ENCODE measurements around the gene ARL17B.

DNA sequence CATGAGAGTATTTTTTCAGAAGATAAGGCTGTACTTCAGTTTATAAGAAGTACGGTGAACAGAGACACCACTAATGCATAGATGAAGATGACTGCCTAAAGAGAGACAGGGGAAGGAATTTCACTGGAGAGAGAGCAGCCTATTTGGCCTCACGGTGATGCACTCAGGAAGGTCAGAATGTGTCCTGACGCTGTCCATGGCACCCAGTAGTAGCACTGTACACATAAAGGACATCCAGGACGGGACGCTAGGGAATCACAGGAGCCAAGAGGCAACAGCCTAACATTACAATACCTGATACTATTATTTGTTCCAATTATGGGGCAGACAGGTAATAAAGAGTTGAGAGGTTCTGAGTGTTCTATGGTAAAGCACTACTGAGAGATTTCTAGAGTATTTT is 91.5 kb downstream of the ARL17B start:
- TF ChIP-seq, protein P1, sequence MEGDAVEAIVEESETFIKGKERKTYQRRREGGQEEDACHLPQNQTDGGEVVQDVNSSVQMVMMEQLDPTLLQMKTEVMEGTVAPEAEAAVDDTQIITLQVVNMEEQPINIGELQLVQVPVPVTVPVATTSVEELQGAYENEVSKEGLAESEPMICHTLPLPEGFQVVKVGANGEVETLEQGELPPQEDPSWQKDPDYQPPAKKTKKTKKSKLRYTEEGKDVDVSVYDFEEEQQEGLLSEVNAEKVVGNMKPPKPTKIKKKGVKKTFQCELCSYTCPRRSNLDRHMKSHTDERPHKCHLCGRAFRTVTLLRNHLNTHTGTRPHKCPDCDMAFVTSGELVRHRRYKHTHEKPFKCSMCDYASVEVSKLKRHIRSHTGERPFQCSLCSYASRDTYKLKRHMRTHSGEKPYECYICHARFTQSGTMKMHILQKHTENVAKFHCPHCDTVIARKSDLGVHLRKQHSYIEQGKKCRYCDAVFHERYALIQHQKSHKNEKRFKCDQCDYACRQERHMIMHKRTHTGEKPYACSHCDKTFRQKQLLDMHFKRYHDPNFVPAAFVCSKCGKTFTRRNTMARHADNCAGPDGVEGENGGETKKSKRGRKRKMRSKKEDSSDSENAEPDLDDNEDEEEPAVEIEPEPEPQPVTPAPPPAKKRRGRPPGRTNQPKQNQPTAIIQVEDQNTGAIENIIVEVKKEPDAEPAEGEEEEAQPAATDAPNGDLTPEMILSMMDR (IDR thresholded peaks at IDR 0.05; ENCODE audit: control extremely low read depth in 1 of 3, insufficient read depth in 1 of 3, low read depth in 1 of 3, low read length in 3 of 3) = no peak
- TF ChIP-seq, protein P2, sequence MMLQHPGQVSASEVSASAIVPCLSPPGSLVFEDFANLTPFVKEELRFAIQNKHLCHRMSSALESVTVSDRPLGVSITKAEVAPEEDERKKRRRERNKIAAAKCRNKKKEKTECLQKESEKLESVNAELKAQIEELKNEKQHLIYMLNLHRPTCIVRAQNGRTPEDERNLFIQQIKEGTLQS (IDR thresholded peaks at IDR 0.05; ENCODE audit: insufficient read depth, low read depth, low read length) = no peak
- TF ChIP-seq EZH2 (IDR thresholded peaks at IDR 0.05; ENCODE audit: low read depth, low read length, severe bottlenecking) = no peak
- no peak for TF ChIP-seq SIN3A (conservative IDR thresholded peaks at IDR 0.05 in 1 of 2, IDR thresholded peaks at IDR 0.05 in 1 of 2; ENCODE audit: low read depth in 1 of 2, low read length in 2 of 2)
- no peak for TF ChIP-seq POLR2A (IDR thresholded peaks at IDR 0.05; ENCODE audit: control extremely low read depth in 1 of 2, low read depth in 2 of 2, low read length in 2 of 2)
- no peak for TF ChIP-seq CEBPB (IDR thresholded peaks at IDR 0.05; ENCODE audit: low read depth, low read length)
- TF ChIP-seq GTF2F1 (IDR thresholded peaks at IDR 0.05; ENCODE audit: borderline replicate concordance, low read depth, low read length) = no peak
- TF ChIP-seq CBX8 (IDR thresholded peaks at IDR 0.05; ENCODE audit: borderline replicate concordance, low read depth, low read length) = no peak
- TF ChIP-seq MAFK (IDR thresholded peaks at IDR 0.05; ENCODE audit: low read depth, low read length) = no peak
- TF ChIP-seq RAD21 (IDR thresholded peaks at IDR 0.05 in 1 of 2, conservative IDR thresholded peaks at IDR 0.05 in 1 of 2; ENCODE audit: low read depth in 2 of 2, low read length in 2 of 2) = no peak
